Fibroblast of skin of right quadriceps (primary cell): ENCODE measurements around the gene HOXB9.

Source experiments
- DNase-seq: peaks from one replicate; pipeline ENCODE4 v3.0.0-alpha.2; 2013

The HOXB9 gene

DNA sequence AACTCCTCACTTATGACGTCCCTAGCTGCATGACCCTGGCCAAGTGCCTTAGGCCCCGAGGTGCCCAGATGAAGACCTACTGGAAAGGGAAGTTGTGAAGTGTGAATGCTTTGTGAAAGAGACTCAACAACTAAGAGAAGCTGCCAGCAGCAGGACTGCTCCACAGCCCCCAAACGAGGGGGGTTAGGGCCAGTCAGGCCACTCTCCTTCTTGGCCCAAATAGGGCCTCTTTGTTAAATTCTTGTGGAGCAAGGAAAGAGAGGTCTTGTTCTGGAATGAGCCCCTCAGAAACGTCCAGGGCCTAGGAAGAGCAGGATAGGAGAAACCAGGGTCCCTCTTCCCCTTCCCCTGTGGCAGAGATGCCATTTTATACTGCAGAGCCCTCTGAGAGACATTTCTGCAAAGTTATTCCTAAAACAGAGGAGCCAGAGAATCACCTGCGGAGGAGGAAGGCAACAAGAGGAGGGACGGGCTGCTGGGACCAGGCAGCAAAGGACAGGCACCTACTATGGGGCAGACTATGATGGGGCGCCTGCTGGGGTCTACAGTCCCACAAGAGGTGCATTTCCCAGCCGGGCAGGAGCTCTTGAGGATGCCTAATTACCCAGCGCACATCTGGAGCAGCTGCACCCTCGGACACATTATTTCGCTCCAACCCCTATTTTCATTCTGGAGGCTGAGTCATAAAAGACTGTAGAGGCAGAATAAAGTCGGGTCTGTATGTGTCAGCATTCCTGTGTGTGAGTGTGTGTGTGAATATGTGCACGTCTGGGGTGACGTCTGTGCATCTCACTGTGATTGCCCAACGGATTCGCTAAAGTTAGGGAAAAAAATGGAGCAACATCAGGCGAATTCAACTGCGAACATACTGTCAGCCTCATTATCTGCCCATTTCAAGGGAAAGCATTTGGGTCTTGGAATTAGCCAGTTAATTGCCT lies 11.4 kb upstream of the HOXB9 start:
- peak; percentile 88 for DNase-seq

DNA sequence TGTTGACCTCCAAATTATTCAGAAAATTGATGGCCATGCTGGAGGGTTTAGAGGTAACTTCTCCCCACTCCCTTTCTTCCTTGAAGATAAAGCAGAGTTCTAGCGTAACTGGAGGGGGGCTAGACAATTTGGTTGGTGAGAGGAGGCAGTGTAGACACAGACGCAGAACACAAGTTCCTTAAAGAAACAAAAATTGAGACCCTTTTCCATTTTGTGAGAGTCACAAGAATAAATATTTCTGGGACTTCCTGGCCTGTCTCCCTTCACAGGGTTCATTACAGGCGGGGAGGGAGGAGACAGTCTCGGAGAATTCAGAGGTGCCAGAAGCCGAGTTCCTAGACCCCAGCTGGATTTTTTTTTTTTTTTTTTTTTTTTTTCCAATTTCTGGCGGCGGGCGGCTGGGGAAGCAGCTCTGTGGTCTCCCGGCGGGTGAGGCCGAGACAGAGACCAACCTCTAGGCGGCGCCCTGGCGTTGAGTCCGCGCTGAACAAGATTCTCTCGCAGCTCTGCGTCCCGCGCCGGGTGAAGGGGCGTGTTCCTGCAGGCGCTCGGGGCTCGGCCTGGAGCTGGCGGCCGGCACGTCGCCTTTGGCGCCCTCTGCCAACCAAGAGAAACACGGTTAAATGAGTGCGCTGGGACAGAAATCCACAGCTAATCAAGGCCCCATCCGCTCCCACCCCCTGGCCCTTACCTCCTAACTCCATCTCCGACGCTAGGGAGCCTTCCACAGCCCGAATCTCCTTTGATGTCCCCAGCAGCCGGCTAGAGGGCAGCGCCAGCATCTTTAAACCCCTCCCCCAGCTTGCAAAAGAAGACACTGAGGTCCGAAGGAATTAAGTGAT lies 10.2 kb upstream of the HOXB9 start:
- peak; percentile 61 for DNase-seq

- no peak for DNase-seq
Measured at GRCh38 chr17:48634493-48635208, 8.5 kb upstream of the HOXB9 start.

GRCh38 chr17:48633266-48633677 lies 7.1 kb upstream of the HOXB9 start:
- DNase-seq: no peak

DNA sequence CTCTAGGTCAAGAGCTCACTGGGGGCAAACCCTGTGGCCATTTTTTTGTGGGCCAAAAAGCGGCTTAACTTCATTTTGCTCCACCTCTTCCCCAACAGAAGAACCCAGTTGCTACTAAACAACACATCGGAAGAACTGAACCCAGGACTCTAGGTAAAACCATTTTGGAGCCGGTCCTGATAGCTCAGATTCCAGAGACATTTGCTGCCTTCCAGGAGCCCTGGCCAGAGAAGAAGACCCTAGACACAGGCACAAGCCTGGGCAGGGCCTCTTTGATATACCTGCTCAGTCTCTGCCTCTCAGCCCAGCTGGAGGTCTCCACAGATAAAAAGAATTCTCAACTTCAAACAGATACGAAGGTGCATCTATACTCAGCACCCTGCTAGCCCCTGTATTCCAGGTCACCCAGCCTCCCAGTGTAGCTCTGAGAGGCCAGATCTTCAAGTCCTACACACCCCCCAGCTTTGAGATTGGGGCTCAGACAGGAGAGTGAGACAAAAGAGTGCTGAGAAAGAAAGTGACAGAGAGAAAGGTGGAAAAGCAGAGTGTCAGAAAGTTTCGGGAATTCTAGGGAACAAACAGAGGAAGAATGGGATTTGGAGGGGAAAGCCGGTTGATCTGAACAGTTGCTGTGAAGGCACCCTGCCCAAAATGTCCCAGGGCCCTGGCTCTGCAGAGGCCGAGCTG lies 6.6 kb upstream of the HOXB9 start:
- no peak for DNase-seq

- no peak for DNase-seq
Measured at GRCh38 chr17:48631693-48632578, 5.8 kb upstream of the HOXB9 start.

- DNase-seq: no peak
Measured at GRCh38 chr17:48630925-48631692, 5.0 kb upstream of the HOXB9 start.

DNA sequence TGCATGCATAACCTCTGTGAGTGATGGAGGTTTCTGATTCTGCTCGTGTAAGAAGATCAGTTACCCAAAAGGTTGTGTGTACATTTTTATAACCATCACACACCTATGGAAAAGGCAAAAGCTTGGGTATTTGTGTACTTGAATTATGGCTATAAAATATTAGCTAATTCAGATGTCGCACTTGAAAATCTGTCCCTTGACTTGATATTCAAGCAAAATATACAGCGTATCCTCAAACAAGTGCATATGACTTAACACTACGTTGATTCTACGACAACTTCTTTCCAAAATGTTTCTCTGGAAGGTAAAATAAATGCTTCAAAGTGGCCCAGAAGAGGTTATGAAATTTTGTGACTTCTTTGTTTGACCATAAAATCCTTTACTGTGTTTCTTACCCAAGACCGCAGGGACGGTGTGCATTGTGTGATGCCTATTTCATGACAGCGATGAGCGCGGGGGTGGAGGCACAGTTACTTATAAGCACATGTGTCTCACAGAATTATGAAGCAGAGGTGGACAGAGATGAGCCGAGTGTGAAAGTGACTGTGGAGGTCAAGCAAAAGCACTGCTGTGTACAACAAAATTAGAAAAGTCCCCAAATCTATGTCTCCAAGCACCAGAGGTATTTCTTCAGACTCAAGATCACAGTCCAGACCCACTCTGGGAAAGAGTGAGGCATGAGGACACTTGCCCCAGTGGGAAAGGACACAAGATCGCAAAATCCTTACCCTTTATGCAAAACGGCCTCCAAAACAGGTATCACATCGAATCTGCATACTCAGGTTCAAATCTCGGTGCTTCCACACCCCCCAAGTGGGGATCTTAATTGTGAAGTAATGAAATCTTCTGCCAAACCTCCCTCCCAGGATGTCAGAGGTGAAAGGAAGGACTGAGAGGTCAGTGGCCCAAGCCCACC lies 4.1 kb upstream of the HOXB9 start:
- no peak for DNase-seq

DNA sequence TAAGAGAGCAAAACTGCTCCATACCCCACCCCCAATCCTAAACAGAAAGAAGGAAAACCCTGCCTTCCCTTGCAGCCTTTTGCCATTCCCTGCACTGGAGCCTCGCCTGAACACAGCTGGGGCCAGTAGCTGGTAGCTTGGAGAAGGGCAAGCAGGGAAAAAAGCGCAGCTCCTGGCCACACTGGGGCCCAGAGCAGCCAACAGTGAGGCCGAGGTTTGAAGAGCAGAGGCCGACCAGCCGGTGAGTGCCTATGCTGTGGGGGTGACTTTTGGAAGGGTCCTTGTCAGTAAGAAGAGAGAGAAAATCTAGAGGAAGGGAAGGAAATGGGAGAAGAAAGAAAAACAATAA lies 3.2 kb upstream of the HOXB9 start:
- DNase-seq: no peak

DNA sequence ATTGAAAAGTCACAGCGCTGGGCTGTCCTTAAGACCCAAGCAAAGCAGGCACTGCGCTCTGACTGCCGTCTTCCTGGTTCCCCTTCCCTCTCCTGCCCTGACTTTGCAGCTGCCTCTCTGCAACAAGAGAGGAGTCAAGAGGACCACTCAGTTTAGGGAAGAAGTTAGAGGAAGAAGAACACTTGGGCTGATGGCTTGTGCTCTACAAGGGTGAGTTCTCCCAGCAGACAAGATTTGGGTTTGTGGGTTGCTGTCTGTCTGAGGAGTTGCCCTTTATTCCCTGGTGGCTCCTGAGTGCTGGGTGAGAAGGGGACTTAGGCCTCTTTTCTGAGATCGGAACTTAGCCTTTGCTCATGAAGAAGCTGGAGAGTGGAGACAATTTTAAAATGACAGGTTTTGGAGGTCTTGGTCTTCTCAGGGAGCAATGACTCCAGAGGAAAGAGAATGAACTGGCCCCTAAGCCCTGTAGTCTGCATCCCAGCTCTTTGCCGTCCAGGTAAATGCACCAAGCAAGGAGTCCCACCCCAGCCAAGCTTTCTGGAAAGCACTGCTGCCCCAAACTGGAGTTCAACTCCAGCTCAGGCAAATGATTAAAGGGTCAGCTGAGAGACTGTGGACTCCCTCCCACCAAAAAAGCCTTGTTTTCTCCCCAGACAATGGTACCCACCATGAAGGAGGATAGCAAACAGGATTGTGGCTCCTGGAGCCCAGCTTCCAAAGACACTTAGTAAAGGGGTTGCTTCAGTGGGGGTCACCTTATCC lies 2.7 kb upstream of the HOXB9 start:
- DNase-seq: no peak

DNA sequence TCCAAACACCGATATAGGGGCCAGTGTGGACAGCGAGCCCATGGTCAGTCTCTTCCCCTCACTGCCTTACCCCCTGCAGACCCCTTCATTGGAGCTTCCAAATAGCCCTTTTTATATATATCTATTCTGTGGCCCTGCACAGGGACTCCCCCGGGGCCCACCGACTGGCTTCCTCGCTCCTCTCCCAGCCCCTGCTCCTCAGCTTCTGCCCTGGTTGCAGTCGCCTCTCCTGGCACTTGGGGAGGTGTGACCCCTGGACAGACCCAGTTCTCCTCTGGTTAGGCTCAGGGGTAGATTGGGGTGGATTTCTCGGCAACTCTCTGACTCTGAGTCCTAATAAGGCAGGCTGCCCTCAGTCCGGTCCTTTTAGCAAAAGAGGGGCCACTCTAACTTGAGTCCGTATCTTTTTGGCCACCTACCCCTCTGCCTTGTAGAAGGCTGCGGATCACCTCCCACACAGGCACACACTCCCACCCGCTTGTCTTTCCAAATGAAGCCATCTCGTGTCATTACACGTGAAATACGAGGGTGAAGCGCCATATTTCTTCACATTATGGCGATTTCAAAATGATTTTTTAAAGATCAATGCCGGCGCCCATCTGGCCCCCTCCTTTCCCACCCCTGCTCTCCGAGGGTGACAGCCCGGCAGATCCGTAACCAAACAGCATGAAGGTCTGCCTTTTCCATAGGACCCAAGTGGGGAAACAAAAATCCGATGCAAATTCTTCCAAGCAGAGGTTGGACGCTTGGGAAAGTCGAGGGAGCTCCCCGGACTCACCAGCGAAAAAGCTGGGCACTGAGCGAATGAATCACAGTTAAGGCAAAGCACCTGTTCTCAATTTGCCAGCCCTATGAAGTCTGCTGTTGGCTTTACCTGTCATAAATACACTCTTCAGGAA lies 1.7 kb upstream of the HOXB9 start:
- no peak for DNase-seq

- DNase-seq: no peak
Measured at GRCh38 chr17:48627118-48627597, 1.0 kb upstream of the HOXB9 start.

GRCh38 chr17:48625495-48626244 lies 488 bp downstream of the HOXB9 start:
- no peak for DNase-seq

DNA sequence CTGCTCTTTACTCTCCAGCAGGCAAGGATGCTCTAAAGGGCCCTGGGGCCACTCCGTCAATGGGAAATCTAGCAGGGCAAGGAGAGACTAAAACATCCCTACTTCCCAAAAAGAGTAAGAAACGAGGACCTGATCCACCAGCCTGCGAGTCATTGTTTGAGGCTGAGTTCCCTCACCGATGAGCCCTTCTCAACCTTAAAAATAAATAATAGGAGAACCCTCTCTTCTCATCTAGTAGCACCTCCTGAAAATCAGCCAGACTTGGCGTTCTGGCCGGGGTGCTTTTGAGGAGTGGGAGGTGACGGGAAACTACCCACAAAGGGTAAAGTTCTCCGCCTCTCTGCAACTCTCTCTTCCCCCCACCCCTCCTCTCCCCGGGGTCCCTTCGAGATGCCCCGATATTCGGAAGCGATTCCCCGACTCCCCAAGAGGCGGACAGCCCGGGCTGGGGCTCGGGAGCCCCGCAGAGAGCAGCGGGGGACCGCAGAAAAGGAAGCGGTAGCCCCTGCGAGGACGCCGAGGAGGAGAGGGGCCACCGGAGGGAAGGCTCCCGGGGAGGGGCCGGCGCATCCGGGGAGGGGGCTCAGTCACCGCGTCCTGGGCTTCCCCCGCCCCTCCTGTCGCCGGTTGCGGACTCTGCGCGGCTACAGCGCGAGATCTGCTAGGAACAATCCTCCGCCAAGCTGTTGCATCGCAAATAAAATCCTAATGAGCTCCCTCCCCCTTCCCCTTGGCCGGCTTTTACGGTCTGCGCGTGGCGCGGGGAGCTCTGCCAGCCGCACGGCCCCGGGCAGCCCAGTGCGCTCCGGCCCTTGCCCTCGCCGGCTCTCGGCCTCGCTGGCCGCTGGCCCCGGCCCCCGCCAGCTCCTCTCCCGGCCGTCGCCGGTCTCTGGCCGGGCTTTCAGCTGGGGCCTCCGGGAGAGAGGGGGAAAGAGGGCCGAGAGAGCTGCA lies 1.3 kb downstream of the HOXB9 start:
- DNase-seq: no peak

DNA sequence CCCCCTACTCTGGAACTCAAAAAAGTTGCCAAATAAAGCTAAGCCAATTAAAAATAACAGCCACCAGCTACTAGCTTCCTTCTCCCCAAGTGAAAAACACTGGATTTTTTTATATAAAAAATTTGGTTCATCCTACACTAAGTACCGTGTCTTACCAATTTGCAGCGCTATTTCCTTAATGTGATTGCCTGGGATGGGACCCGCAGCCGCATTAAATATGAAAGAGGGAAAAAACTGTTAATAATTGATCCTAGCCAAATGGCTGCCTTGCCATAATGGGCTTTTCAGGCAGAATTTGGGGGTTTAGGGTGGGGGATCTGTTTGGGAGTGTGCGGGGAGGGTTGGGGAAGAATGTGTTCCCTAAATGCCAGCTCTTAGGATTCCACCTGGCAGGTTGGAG lies 2.0 kb downstream of the HOXB9 start:
- DNase-seq: no peak

DNA sequence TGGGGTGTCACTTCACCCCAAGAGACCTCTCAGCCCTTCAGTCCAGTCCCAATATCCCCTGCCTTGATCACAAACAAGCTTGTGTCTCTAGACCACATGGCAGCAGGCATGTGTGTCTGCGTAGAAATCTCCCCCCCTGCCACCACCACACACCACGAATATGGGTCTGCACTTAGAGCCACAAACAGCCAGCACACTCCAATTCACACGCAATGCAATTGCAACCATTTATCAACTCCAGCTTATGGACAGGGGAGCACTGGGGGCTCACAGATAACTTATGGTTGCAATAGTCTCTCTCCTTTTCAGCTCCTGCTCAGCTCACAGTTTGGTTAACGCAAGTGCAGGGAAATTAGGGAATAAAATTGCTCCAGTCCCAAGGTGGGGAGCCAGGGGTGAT lies 2.6 kb downstream of the HOXB9 start:
- no peak for DNase-seq
